HG03060 (cell line): ENCODE measurements around the gene RASD1.
"Not testable (repeated sequence)": the region's sequence is repeated elsewhere in the genome, so short reads cannot be mapped to it uniquely, and the experiment has no call there.

ENCODE experiments used
- ATAC-seq: cut with Tn5 transposase; IDR thresholded peaks from one replicate; pipeline ENCODE4 v1.9.1; 2021; ENCODE audit warnings: low read depth, moderate number of reproducible peaks; ENCODE audit not compliant: unreplicated experiment

The RASD1 gene

DNA sequence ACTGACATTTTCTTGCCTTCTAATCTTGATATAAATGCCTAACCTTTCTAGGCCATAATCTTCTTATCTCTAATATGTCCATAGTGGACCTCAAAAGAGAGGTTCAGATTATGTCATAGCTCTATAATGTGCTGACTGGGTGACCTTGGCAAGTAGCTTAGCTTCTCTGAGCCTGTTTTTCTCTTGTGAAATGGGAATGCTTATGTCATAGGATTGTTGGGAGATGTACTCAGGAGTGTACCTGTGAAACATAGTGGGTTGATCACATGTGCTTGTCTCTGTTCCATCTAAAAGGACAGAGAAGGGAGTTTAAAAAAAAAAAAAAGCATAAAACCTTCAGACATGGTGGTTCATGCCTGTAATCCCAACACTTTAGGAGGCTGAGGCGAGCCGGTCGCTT, 17.0 kb downstream of the RASD1 start:
- no peak for ATAC-seq

DNA sequence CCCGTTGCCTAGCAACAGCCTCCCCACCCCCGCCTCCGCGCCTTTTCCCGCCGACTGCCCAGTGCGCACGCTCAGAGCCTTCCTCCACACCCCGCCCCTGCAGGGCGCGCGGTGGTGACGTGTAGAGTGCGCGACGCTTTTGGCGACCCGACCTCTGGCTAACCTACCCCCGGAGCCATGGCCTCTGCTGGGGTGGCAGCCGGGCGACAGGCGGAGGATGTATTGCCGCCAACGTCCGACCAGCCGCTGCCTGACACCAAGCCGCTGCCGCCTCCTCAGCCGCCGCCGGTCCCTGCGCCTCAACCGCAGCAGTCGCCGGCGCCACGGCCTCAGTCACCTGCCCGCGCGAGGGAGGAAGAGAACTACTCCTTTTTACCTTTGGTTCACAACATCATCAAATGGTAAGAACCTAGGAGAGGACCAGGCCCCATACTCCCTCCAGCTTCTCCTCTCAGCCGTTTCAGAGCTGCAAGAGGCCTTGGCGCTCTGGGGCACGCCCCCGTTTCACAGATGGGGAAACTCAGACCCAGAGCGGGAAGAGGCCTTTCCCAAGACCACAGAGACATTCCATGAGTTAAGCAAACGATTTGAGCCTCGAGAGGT, 19.2 kb downstream of the RASD1 start, which contains the start of gene MED9:
MED9 (plus strand) TSS at position 136 of the 603 bp plus-strand sequence; CDS start at position 178, 42 bp downstream.
- peak; percentile 58 for ATAC-seq

DNA sequence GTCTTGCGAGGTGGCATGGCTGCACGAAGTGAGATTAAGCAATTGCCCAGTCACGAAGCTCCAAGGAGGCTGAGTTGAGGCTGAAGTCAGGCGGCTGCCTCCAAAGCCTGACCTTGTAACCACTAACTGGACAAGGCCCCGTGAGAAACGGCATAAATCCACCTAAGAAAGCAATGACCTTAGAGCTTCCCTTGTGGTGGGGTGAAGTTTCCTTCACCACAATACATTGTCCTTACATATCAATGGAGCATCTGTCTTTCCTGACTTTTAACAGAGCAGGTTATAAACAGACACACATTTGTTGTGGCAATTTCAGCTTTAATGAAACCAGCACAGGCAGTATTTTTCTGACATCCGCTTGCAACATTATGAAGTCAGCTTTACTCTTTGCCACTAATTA, 21.9 kb downstream of the RASD1 start:
- no peak for ATAC-seq

DNA sequence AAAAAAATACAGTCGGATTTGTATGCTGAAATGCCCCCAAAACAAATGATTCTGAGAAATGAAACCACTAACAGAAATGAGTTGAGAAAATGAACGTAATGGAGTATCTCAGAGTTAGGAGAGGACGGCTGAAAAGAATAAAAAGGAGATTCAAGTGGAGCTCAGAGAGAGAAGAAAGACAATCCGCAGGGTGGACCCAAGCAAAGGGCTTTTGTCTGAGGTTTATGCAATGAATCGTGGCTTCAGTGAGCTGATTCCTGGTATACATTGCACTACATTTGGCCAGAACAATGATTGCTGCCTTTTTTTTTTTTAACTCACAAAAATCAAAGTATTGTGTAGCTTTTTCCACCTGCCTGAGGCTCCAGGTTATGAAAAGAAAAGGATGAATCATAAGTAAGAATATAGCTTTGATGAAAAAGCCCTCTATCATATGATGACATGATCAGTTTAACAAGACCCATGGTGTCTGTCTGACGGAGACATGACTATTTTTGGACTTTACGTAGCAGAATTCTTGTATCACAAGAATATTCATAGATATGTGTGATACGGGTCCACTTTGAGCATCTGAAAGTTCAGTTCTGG, 23.8 kb downstream of the RASD1 start:
- ATAC-seq = no peak

DNA sequence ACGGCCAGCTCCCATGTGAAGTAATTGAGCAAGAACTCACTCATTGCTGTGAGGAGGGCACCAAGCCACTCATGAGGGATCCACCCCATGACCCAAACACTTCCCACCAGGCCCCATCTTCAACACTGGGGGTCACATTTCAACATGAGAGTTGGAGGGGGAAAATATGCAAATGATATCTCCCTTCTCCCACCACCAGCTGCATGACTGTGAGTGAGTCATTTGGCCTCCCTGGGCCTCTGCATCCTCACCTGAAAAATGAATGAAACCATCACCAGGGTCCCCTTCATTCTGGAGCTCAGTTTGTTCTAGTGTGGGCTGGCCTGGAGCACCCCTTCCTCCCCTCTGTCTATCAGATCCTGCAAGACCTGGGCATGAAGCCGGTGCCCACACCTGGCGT, 26.2 kb downstream of the RASD1 start:
- no peak for ATAC-seq

DNA sequence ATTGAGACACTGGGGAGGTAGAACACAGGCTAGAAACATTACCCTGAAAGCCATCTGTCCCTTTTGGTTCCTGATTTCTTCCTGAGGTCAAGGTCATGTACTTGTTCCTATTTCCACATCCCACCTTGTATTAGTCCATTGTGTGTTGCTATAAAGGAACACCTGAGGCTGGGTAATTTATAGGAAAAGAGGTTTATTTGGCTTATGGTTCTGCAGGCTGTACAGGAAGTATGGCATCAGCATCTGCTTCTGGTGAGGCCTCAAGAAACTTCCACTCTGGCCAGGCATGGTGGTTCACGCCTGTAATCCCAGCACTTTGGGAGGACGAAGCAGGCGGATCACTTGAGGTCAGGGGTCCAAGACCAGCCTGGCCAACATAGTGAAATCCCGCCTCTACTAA, 26.8 kb downstream of the RASD1 start:
- no peak for ATAC-seq

DNA sequence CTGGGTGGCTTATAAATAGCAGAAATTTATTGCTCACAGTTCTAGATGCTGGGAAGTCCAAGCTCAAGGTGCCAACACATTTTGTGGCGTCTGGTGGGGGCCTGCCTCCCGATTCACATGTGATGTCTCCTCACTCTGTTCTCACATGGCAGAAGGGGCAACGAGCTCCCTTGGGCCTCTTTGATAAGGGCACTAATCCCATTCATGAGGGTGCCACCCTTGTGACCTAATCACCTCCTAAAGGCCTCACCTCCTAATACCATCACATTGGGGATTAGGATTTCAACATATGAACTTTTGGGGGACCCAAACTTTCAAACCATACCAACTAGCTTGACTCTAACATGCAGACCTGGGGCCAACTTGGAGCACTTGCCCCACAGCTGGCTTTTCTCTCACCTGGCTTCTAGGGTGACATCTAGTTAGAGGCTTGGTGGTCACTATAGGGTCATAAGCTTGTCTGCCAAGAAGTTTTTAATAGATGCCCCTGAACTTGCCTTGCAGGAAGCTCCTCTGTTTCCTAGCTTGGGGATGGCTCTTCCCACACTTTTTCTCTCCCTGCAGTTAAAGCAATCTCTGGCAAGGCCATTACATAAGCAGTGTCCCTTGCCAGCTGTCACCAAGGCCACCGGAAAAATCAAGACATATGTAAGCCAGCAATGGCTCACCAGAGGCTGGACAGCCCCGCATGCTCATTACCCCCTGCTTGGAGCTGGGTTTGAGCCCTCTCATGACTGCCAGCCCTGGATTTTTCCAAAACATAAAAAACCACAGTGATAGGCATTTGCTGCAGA, 27.8 kb downstream of the RASD1 start:
- no peak for ATAC-seq

DNA sequence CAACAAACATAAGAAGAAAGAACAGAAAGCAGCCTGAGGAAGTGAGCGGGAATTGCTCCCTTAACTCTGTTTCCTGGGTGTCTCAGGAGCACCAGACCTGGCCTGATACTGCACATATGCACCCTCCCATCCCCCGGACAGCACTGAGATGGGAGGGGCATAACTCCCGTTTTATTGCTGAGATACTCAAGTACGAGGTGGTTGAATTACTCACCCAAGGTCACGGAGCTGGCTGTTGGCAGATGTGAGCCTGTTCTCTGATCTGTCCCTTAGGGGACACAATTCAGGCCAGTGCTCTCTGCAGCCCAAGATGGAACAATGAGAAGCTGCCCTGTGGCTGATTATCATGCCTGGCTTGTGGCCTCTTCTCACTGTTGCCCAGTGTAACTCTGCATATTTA, 28.5 kb downstream of the RASD1 start:
- no peak for ATAC-seq

DNA sequence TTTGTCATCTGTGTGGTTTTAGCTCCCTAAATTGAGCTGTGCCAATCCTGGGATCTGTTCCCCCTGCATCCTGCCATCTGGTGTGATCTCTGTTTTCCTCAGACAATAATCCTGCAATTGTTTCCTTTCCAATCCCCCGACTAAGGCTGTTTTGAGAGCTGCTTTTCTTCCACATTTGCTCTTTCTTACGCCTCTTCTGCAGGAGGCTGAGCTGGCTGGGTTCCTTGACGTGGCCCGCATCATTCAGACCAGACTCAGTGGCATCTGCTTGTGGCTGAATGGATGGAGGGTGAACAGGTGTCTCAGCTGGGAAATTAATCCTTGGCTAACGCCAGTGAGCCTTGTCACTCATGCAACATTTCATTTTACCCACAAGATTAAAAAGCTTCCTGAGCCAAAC, 29.2 kb downstream of the RASD1 start:
- no peak for ATAC-seq

DNA sequence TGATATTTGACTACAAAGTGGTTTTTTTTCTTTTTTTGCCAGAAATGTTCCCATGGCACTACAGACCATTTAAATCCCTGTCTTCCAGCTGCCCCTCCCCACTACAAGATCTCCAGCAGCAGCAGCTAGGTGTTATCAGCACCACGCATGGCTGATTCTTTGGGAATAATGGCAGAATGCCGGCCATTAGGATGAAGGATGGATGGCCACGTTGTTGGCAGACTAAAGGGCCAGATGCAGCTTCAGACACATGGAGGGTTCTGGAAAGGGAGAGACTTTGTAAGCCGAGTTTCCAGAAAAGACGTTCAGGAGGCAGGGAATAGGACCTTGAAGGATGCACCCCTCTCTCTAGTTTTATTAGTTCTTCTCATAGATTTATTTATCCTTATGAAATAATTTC, 29.7 kb downstream of the RASD1 start:
- no peak for ATAC-seq

DNA sequence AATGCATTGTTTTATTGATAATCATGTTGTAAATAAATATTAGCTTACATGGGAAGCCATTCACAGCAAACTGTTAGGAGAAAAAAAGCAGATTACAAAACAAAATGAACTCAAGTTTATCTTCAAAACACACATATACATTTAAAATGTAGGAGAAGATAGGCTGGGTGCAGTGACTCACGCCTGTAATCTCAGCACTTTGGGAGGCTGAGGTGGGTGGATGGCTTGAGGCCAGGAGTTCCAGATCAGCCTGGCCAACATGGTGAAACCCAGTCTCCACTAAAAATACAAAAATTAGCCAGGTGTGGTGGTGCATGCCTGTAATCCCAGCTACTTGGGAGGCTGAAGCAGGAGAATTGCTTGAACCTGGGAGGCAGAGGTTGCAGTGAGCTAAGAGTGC, 30.3 kb downstream of the RASD1 start:
- not testable (repeated sequence) for ATAC-seq

DNA sequence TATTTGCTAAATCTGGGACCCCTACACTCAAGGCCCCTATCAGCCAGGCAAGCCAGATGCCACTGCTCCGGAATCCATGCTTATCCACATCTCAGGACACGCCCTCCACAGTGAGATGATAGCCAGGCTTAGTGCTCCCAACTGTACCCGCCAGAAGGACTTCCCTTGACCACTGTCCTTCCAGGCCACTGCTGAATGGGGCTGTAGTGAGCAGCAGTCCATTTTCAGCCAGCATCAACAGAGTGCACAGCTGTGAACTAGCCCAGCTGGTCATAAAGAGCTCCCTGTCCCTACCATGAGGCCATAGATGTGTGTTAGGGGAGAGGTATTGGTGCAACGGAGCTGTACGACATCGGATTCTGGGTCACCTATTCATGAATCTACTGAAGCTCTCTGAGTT, 32.4 kb downstream of the RASD1 start:
- no peak for ATAC-seq

DNA sequence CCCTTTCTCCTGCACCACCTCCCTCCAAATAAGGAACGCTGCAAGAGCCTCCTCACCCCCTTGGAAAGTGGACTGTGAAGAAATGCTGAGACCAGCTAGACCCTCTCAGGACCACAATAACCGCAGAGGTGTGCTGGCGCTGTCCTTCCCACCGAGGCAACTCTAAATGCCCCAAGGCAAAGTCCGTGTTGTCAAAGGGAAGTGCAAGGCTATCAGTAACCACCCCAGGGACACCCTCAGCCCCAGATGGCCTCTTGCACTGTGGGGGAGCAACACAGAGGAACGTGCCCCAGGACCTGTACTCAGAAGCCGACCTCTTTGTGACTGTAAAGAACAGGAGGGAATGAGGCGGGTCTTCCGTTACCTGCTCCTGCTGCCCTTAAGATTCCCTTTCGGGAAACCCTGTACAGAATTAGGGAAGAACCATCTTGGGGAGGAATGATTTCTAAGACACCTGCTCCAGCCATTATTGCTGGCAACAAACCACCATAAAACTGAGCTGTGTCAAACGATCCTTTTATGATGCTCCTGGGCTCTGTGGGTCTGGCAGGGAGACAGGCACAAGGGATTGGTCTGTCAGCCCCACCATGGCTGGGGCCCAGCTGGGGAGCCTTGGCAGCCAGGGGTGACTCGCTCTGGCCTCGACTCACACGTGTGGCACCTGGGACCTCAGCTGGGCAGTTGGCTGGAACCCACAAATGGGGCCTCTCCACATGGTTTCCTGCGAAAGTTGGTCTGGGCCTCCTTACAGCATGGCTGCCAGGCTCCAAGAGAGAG, 34.0 kb downstream of the RASD1 start:
- ATAC-seq = no peak

DNA sequence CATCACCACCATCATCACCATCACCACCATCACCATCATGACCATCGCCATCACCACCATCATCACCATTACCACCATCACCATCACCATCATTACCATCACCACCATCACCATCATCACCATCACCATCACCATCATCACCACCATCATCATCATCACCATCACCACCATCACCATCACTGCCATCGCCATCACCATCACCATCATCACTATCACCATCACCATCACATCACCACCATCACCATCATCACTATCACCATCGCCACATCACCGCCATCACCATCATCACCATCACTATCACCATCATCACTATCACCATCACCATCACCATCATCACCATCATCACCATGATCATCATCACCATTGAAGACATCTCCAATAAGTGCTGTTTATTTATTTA, 36.2 kb downstream of the RASD1 start:
- ATAC-seq = no peak

DNA sequence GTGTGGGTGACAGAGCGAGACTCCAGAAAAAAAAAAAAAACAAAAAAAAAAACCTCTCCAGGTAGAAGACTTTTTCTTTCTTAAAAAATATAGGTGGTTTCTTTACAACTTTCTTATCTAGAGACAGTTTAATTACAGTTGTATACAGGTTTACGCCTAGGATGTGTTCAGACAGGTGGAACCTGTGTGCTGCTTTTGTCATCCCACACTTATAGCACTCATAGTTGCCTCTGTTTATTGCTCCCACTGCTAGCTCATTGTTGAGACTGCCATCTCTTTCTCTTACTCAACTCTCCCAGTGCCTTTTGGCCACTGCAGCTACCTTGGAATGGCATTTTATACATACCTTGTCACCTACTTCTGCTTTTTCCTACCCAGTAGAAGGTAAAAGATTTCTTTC, 38.5 kb downstream of the RASD1 start:
- no peak for ATAC-seq

DNA sequence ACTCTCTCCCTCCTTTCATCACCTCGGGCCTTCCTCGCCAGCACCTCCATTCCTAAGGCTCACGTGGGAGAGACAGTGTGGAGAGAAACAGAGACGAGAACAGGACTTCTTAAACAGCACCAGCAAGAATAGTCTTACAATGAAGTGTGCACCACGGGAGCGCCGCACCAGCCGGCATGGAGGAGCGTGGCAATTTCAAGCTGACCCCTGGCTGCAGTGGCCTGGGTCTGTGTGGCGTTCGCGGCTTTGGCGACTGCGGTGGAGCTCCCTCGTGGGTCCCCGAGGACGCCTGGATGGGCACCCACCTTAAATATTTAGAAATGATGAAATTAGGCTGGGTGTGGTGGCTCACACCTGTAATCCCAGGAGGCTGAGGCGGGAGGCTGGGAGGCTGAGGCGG, 39.9 kb downstream of the RASD1 start:
- ATAC-seq = no peak

DNA sequence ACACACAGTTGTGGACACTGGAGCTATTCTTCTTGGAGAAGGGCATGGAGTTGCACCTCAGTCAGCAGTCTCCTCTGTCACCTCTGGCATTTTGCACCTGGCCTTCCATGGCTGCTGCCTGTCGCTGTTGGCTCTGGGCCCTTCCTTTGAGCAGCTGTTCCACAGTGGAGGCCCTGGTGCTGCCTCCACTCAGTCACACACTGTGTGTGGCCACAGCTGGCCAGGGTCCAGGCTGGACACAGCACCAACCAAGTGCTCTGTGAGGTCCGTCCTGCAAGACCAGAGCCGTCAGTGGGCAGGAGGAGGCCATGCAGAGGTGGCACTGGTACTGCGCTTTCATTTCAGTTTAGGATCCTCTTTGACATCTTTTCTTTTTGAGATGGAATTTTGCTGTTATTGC, 41.0 kb downstream of the RASD1 start:
- ATAC-seq = no peak

DNA sequence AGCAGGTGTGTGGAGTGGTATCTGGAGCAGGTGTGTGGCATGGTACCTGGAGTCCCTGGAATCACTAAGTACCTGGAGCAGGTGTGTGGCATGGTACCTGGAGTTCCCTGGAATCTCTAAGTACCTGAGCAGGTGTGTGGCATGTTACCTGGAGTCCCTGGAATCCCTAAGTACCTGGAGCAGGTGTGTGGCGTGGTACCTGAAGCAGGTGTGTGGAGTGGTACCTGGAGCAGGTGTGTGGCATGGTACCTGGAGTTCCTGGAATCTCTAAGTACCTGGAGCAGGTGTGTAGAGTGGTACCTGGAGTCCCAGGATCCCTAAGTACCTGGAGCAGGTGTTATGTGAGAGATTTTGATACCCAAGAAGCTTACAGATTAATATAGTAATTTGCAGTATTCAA, 41.5 kb downstream of the RASD1 start:
- not testable (repeated sequence) for ATAC-seq

DNA sequence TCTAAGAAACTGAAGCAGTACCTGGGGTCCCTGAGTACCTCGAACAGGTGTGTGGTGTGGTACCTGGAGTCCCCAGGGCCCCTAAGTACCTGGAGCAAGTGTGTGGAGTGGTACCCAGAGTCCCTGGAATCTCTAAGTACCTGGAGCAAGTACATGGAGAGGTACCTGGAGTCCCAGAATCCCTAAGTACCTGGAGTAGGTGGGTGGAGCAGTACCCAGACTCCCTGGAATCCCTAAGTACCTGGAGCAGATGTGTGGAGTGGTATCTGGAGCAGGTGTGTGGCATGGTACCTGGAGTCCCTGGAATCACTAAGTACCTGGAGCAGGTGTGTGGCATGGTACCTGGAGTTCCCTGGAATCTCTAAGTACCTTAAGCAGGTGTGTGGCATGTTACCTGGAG, 41.9 kb downstream of the RASD1 start:
- ATAC-seq = no peak

DNA sequence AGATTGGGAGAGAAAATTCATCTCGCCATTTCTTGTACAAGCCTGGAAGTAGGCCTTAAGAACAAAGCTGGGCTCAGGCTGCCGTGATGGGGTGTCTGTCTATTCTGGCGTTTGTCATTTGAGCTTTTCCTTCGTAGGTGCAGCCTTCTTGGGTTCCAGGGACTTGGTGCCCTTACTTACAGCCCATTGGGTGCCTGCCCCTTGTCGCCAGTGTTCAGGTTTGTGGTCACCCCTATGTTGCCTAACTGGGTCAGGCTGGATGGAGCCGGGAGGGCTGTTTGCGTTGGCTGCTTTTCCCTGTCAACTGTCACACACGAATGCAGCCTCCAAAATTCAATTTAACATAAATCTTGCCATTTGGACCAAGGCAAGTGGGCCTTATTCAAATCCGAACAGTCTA, 43.1 kb downstream of the RASD1 start:
- ATAC-seq = no peak

DNA sequence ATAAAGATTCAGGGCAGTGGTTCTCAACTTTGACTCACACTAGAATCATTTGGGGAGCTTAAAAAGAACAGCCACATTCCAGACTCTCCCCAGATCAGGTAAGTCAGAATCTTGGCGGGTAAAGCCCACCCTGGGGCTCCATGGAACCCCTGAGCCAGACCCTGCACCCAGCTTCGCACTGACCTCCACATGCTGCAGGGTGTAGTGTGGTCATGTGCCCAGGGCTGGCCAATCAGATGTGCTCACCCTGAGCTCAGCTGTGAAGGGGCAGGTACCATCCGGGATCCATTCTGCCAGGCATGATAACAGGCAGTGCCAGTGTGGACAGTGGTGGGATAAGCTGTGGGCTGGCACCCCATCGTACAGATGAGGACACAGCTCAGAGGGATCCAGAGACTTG, 47.5 kb downstream of the RASD1 start:
- ATAC-seq = no peak
